ENCODE results near the gene PAX1. TPM values are rescaled to one million over a fixed set of nuclear protein-coding genes. Genes with fewer than 3 reads are reported as not detected.
A peak's percentile ranks its signal among the peaks of the same experiment; 100 is the strongest.

PAX1 gene
- total and polyA plus RNA-seq, 2 experiments from 2014 or later: 0.14 TPM; not detected in 1

DNA sequence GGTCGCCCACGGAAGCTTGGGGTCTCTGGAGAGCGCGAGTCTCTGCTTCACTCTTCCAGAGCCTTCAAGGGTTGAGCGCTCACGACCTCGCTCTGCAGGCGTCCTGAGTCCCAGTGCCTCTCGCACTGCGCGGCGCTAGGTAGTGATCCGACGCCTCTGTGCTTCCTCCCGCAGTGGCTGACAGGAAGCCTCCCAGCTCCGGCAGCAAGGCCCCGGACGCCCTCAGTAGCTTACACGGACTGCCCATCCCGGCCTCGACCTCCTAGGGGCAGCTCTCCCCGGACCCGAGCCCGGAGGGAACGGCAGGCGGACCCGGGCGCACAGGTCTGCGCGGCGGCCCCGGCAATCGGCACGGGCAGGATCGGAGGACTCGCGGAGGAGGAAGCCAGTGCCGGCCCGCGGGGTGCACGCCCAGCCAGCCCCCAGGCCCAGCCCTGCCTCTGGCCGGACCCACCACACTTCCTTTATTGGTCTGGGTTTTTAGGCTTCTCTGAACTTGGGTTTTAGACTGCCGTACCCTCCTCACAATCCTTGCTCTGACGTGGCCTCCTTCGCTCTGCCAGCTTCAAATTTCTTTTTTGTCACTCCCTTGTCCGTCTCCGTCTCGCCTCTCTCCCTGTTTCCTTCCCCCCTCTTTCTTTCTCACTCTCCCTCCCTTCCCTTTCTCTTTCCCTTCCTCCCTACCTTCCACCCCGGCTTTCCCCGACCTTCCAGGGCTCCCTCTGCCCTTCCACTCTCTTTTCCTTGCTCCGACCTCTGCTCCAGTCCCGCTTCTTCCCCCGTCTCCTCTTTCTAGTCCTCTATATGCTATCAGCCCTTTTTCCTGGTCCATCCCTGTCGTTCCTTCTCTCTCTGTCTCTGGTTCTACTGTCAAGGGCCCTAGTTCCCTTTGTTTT is 9.1 kb downstream of the PAX1 start:
- Histone ChIP-seq H3K79me2 (replicated peaks; ENCODE audit: insufficient read depth) (no peaks in the 10 kb centered on the region), H3K27ac (ENCODE audit: low read depth) (no peak overlapping the region), H3K9me2 (ENCODE audit: insufficient read depth) (no peaks in the 10 kb centered on the region), H2AFZ (peak overlapping the region; percentile 94), H3F3A (replicated peaks; ENCODE audit: low read depth) (peaks cover 22% of the 10 kb centered on the region; the same call in 1 of the 2 replicates), H4K20me1 (replicated peaks; ENCODE audit: insufficient read depth) (peaks cover 25% of the 10 kb centered on the region), H3K4me3 (peak overlapping the region; percentile 62), H3K36me3 (ENCODE audit: insufficient read depth) (no peaks in the 10 kb centered on the region), H3K4me2 (peak overlapping the region; percentile 80), H3K4me1 (ENCODE audit: insufficient read depth) (peaks cover 40% of the 10 kb centered on the region), H3K27me3 (ENCODE audit: insufficient read depth) (peaks cover 99% of the 10 kb centered on the region)
- DNase-seq (ENCODE audit: low spot score): peak; percentile 84
- Mint-ChIP-seq H3K36me3 (ENCODE audit: low read depth) (no peaks in the 10 kb centered on the region), H3K4me1 (peaks cover 39% of the 10 kb centered on the region), H3K9me3 (no peaks in the 10 kb centered on the region; the same call in 2 of the 3 replicates), H3K27ac (no peak overlapping the region), H3K4me3 (peak overlapping the region; percentile 74), H3K27me3 (ENCODE audit: insufficient read depth, low read depth, poor library complexity) (peaks cover 90% of the 10 kb centered on the region)
- peak; percentile 61 for ATAC-seq
- TF ChIP-seq EZH2 (IDR thresholded peaks at IDR 0.05; ENCODE audit: low read depth, unreplicated experiment) (peak; percentile 80), CREB1 (CRISPR knock-in tag; IDR thresholded peaks at IDR 0.05; ENCODE audit: low read depth) (peak; percentile 57; the same call in 1 of the 2 replicates), NANOG (IDR thresholded peaks at IDR 0.05; ENCODE audit: borderline replicate concordance) (no peak), ZNF114 (CRISPR knock-in tag; IDR thresholded peaks at IDR 0.05) (no peak)
- TF ChIP-seq, protein P1, sequence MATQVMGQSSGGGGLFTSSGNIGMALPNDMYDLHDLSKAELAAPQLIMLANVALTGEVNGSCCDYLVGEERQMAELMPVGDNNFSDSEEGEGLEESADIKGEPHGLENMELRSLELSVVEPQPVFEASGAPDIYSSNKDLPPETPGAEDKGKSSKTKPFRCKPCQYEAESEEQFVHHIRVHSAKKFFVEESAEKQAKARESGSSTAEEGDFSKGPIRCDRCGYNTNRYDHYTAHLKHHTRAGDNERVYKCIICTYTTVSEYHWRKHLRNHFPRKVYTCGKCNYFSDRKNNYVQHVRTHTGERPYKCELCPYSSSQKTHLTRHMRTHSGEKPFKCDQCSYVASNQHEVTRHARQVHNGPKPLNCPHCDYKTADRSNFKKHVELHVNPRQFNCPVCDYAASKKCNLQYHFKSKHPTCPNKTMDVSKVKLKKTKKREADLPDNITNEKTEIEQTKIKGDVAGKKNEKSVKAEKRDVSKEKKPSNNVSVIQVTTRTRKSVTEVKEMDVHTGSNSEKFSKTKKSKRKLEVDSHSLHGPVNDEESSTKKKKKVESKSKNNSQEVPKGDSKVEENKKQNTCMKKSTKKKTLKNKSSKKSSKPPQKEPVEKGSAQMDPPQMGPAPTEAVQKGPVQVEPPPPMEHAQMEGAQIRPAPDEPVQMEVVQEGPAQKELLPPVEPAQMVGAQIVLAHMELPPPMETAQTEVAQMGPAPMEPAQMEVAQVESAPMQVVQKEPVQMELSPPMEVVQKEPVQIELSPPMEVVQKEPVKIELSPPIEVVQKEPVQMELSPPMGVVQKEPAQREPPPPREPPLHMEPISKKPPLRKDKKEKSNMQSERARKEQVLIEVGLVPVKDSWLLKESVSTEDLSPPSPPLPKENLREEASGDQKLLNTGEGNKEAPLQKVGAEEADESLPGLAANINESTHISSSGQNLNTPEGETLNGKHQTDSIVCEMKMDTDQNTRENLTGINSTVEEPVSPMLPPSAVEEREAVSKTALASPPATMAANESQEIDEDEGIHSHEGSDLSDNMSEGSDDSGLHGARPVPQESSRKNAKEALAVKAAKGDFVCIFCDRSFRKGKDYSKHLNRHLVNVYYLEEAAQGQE (IDR thresholded peaks at IDR 0.05; ENCODE audit: unreplicated experiment): no peak

- Histone ChIP-seq H3F3A (replicated peaks; ENCODE audit: low read depth) (peaks cover 19% of the 10 kb centered on the region; the same call in 1 of the 2 replicates), H3K36me3 (ENCODE audit: insufficient read depth) (no peaks in the 10 kb centered on the region), H3K27ac (ENCODE audit: low read depth) (no peak overlapping the region), H3K4me3 (peak overlapping the region; percentile 62), H3K4me1 (ENCODE audit: insufficient read depth) (peaks cover 37% of the 10 kb centered on the region), H3K9me2 (ENCODE audit: insufficient read depth) (no peaks in the 10 kb centered on the region), H3K4me2 (peak overlapping the region; percentile 80), H2AFZ (no peak overlapping the region), H4K20me1 (replicated peaks; ENCODE audit: insufficient read depth) (peaks cover 22% of the 10 kb centered on the region), H3K27me3 (ENCODE audit: insufficient read depth) (peaks cover 91% of the 10 kb centered on the region), H3K79me2 (replicated peaks; ENCODE audit: insufficient read depth) (no peaks in the 10 kb centered on the region)
- H3K9me3 Mint-ChIP-seq: no peaks in the 10 kb centered on the region; the same call in 2 of the 3 replicates
- TF ChIP-seq EZH2 (IDR thresholded peaks at IDR 0.05; ENCODE audit: low read depth, unreplicated experiment): peak; percentile 9
- no peak for TF ChIP-seq STAT1 (IDR thresholded peaks at IDR 0.05; ENCODE audit: unreplicated experiment)
- no peak overlapping the region for H3K27ac Mint-ChIP-seq
- no peaks in the 10 kb centered on the region for H3K36me3 Mint-ChIP-seq (ENCODE audit: low read depth)
- ATAC-seq (no peak), DNase-seq (ENCODE audit: low spot score) (no peak)
- H3K4me3 Mint-ChIP-seq: peak overlapping the region; percentile 74
- H3K27me3 Mint-ChIP-seq (ENCODE audit: insufficient read depth, low read depth, poor library complexity): peaks cover 82% of the 10 kb centered on the region
- H3K4me1 Mint-ChIP-seq: peaks cover 36% of the 10 kb centered on the region
Observed at GRCh38 chr20:21715193-21715881, 9.9 kb downstream of the PAX1 start.

Measured in GM23338 (cell line).